Smooth muscle cell (in vitro differentiated cells): Measurements from ENCODE around the gene ARCN1. TPM values are rescaled to one million over a fixed set of nuclear protein-coding genes. Genes with fewer than 3 reads are reported as not detected.

Experiments used
- DNase-seq: peaks from one replicate; lab custom pipeline; 2025; ENCODE audit not compliant: unreplicated experiment; lab: John Stamatoyannopoulos, UW
- H2AFZ ChIP-seq: fragments of 200-600 bp; sonication (generic); 2 replicates; pipeline ENCODE4 v1.6.0; 2016; ENCODE audit warnings: antibody characterized with exemption, low read depth, mild to moderate bottlenecking
- H3F3A ChIP-seq: fragments of 200-600 bp; sonication (generic); 2 replicates; pipeline ENCODE4 v1.6.0; 2017; ENCODE audit warnings: antibody characterized with exemption, low read depth
- H3K27ac ChIP-seq: fragments of 200-600 bp; sonication (generic); 2 replicates; pipeline ENCODE4 v1.5.1; 2016; ENCODE audit warnings: low read depth, mild to moderate bottlenecking
- H3K27me3 ChIP-seq: fragments of 200-600 bp; sonication (generic); 2 replicates; pipeline ENCODE4 v1.6.1; 2016; ENCODE audit warnings: low read depth, mild to moderate bottlenecking
- H3K36me3 ChIP-seq: fragments of 200-600 bp; sonication (generic); 2 replicates; pipeline ENCODE4 v1.5.1; 2016; ENCODE audit warnings: low read depth
- H3K4me1 ChIP-seq: fragments of 200-600 bp; sonication (generic); 2 replicates; pipeline ENCODE4 v1.5.1; 2016; ENCODE audit warnings: low read depth
- H3K4me2 ChIP-seq: fragments of 200-600 bp; sonication (generic); 2 replicates; pipeline ENCODE4 v1.6.0; 2016; ENCODE audit warnings: mild to moderate bottlenecking
- H3K4me3 ChIP-seq: fragments of 200-600 bp; sonication (generic); 2 replicates; pipeline ENCODE4 v1.5.1; 2016; ENCODE audit warnings: mild to moderate bottlenecking
- H3K79me2 ChIP-seq: fragments of 200-600 bp; sonication (generic); 2 replicates; pipeline ENCODE4 v1.6.0; 2016; ENCODE audit warnings: low read depth, mild to moderate bottlenecking
- H3K9ac ChIP-seq: fragments of 200-600 bp; sonication (generic); 2 replicates; pipeline ENCODE4 v1.6.0; 2016; ENCODE audit warnings: low read depth
- H3K9me3 ChIP-seq: fragments of 200-600 bp; sonication (generic); replicated peaks from 2 replicates; pipeline ENCODE4 v1.5.1; 2016; ENCODE audit warnings: low read depth
- H4K20me1 ChIP-seq: fragments of 200-600 bp; sonication (generic); 2 replicates; pipeline ENCODE4 v1.6.0; 2016; ENCODE audit warnings: low read depth
- WGBS: methylation state at CpG from one replicate; pipeline ENCODE4 v1.1.7; 2016; ENCODE audit warnings: low lambda C conversion rate; 5-methylcytosine and 5-hydroxymethylcytosine counted together
- polyA plus RNA-seq: library from polyadenylated mRNA; unstranded; fragments of >200 nt; fragmentation: Nextera tagmentation; extraction: Ambion mirVana; gene quantifications from 2 replicates; pipeline ENCODE4 v1.2.1, GENCODE V29; 2016
- total RNA-seq: library from RNA; depleted of rRNA; stranded (reverse); fragments of >200 nt; gene quantifications from 2 replicates; pipeline ENCODE4 v1.2.3, GENCODE V29; 2014
- TF ChIP-seq, protein P1 (sequence below): fragments of 200-600 bp; sonication (generic); IDR thresholded peaks from 2 replicates; pipeline ENCODE4 v1.5.1; 2017; ENCODE audit warnings: borderline replicate concordance, mild to moderate bottlenecking, antibody characterized with exemption; ENCODE audit not compliant: insufficient read depth, poor library complexity, severe bottlenecking

The ARCN1 gene
- total and polyA plus RNA-seq, 2 experiments from 2014 or later, result 285 to 314 TPM

DNA sequence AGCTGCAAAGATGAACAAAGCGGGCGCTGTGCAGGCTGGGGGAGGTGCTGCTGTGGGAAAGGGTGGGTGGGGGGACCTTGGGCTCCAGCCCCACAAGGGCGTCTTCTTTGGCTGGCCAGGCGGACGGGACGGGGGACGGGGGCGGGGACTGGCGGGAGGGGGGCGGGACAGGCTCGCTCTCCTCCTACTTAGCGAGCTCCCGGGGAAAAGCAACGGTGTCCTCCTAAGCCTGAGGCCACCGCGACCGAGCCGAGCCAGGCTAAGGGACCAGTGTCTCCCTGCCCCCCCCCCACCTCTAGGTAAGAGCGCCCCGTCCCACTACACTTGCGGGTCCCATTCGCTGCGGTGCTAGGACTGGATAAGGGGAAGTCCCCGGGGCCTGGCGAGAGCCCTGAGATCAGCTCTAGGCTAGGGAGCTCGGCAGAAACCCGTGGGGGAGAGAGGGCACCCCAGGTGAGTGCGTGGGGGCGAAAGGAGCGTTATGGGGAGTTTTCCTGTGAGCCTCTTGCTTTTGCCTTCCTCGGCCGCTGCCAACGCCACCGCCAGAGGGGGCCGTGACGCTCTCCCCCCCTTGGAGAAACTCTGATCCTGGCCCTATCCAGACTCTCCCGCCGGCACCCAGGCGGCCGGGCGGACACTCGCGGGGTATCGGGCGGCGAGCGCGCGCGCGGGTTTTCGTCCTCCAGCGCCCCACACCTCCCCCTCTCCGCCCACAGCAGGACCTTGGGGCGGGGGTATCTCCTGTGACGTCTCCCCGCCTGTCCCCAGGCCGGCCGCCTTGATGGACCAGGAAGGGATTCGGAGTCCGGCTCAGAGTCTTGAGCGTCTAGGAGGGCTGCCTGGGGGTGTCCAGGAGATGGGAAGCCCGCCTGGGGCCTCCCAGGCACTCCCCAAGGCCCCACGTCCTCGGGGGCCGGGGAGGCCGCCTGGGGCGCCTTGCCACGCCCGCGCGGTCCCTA, 35.5 kb downstream of the ARCN1 start, which contains the start of gene PHLDB1:
TSS of gene PHLDB1 (plus strand) at position 215 of the 959 bp plus-strand sequence. CDS start 6,222 bp downstream, outside the sequence.
- Histone ChIP-seq H3K27me3 (peaks cover 3% of the 10 kb centered on the region), H2AFZ (no peak within 1 kb of the TSS), H3K4me1 (peaks cover 46% of the 10 kb centered on the region), H3K9me3 (no peaks in the 10 kb centered on the region), H3K9ac (peak within 1 kb of the TSS; percentile 98), H3K4me3 (peak within 1 kb of the TSS; percentile 73), H3K36me3 (no peaks in the 10 kb centered on the region), H3K27ac (peak within 1 kb of the TSS; percentile 99), H3F3A (peaks cover 35% of the 10 kb centered on the region), H4K20me1 (peaks cover 12% of the 10 kb centered on the region), H3K79me2 (peaks cover 36% of the 10 kb centered on the region), H3K4me2 (peak within 1 kb of the TSS; percentile 96)
- peak; percentile 81 for DNase-seq
- TF ChIP-seq, protein P1, sequence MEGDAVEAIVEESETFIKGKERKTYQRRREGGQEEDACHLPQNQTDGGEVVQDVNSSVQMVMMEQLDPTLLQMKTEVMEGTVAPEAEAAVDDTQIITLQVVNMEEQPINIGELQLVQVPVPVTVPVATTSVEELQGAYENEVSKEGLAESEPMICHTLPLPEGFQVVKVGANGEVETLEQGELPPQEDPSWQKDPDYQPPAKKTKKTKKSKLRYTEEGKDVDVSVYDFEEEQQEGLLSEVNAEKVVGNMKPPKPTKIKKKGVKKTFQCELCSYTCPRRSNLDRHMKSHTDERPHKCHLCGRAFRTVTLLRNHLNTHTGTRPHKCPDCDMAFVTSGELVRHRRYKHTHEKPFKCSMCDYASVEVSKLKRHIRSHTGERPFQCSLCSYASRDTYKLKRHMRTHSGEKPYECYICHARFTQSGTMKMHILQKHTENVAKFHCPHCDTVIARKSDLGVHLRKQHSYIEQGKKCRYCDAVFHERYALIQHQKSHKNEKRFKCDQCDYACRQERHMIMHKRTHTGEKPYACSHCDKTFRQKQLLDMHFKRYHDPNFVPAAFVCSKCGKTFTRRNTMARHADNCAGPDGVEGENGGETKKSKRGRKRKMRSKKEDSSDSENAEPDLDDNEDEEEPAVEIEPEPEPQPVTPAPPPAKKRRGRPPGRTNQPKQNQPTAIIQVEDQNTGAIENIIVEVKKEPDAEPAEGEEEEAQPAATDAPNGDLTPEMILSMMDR, result peak; percentile 46
- whole genome bisulfite sequencing, result under 1% methylated on average over 59 of the region's 72 CpGs

DNA sequence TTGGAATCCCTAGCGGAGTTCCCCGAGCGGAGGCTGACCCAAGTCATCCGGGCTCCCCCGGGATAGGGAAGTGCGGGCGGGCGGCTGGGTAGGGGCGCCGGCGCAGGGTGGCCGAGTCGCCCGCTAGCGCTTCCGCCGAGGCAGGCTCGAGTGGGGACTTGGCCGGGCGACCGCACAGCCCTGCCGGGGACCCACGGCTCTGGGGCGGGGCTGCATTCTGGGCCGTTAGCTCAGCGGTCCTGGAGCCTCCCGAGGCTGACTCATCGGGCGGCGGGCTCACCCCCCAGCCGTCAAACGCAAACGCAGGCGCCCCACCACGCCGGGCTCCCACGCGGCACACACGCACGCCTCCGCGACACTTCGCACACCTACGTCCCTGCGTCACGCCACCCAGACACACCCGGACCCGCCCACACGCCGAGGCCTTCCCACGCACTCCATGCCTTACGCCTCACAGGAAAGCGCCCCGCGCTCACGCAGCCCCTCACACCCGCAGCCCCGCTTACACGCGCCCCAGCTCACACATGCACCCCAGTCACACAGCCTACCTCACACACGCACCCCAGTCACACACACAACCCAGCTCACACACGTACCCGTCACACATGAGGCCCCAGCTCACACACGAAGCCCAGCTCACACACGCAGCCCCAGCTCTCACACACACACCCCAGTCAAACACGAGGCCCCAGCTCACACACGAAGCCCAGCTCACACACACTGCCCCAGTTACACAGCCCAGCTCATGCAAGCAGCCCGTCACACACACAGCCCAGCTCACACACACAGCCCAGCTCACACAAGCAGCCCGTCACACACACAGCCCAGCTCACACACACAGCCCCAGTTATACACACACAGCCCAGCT, 36.4 kb downstream of the ARCN1 start:
- TF ChIP-seq, protein P1, result no peak
- peaks cover 30% of the 10 kb centered on the region for H3F3A ChIP-seq
- no peak overlapping the region for H2AFZ ChIP-seq
- H3K27ac ChIP-seq, result peak overlapping the region; percentile 99
- 4% methylated on average over 37 of the region's 69 CpGs for WGBS
- peaks cover 50% of the 10 kb centered on the region for H3K4me1 ChIP-seq
- peaks cover 40% of the 10 kb centered on the region for H3K79me2 ChIP-seq
- peaks cover 9% of the 10 kb centered on the region for H4K20me1 ChIP-seq
- peak overlapping the region; percentile 73 for H3K4me3 ChIP-seq
- no peaks in the 10 kb centered on the region for H3K9me3 ChIP-seq
- peak overlapping the region; percentile 98 for H3K9ac ChIP-seq
- peak overlapping the region; percentile 96 for H3K4me2 ChIP-seq
- H3K27me3 ChIP-seq, result peaks cover 3% of the 10 kb centered on the region
- H3K36me3 ChIP-seq, result no peaks in the 10 kb centered on the region
- DNase-seq, result peak; percentile 77

- no peaks in the 10 kb centered on the region for H3K9me3 ChIP-seq
- H4K20me1 ChIP-seq, result peaks cover 9% of the 10 kb centered on the region
- WGBS, result 14% methylated on average over 23 of the region's 57 CpGs
- no peaks in the 10 kb centered on the region for H3K36me3 ChIP-seq
- DNase-seq, result no peak
- H3K79me2 ChIP-seq, result peaks cover 40% of the 10 kb centered on the region
- no peak overlapping the region for H2AFZ ChIP-seq
- H3K4me1 ChIP-seq, result peaks cover 51% of the 10 kb centered on the region
- H3K27me3 ChIP-seq, result peaks cover 3% of the 10 kb centered on the region
- H3F3A ChIP-seq, result peaks cover 20% of the 10 kb centered on the region
- H3K27ac ChIP-seq, result peak overlapping the region; percentile 99
- H3K9ac ChIP-seq, result peak overlapping the region; percentile 98
- H3K4me2 ChIP-seq, result peak overlapping the region; percentile 96
- TF ChIP-seq, protein P1, result no peak
- peak overlapping the region; percentile 73 for H3K4me3 ChIP-seq
Measured at GRCh38 chr11:118609380-118610224, 37.4 kb downstream of the ARCN1 start.
